GM19455 (cell line): ENCODE measurements around the gene PALLD.

Source experiments
- ATAC-seq: cut with Tn5 transposase; IDR thresholded peaks from one replicate; pipeline ENCODE4 v1.9.1; 2021; ENCODE audit not compliant: unreplicated experiment

PALLD gene

GRCh38 chr4:168585168-168586091 is 88.6 kb downstream of the PALLD start:
- ATAC-seq, result no peak

GRCh38 chr4:168586926-168587325 is 90.1 kb downstream of the PALLD start:
- no peak for ATAC-seq

- ATAC-seq, result no peak
Measured at GRCh38 chr4:168587411-168588125, 90.7 kb downstream of the PALLD start.

- ATAC-seq, result no peak
Measured at GRCh38 chr4:168588916-168589531, 92.2 kb downstream of the PALLD start.

- ATAC-seq, result no peak
Measured at GRCh38 chr4:168592676-168593075, 95.8 kb downstream of the PALLD start.

- no peak for ATAC-seq
Measured at GRCh38 chr4:168593399-168593798, 96.5 kb downstream of the PALLD start.

GRCh38 chr4:168594121-168594520 is 97.3 kb downstream of the PALLD start:
- no peak for ATAC-seq

GRCh38 chr4:168598191-168598590 is 101.3 kb downstream of the PALLD start:
- no peak for ATAC-seq

GRCh38 chr4:168600796-168601583 is 104.1 kb downstream of the PALLD start:
- no peak for ATAC-seq

- ATAC-seq, result no peak
Measured at GRCh38 chr4:168601899-168602298, 105.0 kb downstream of the PALLD start.

- ATAC-seq, result no peak
Measured at GRCh38 chr4:168604496-168605373, 107.9 kb downstream of the PALLD start.

- ATAC-seq, result no peak
Measured at GRCh38 chr4:168605411-168605810, 108.6 kb downstream of the PALLD start.

- no peak for ATAC-seq
Measured at GRCh38 chr4:168607215-168607614, 110.4 kb downstream of the PALLD start.

GRCh38 chr4:168608771-168609170 is 111.9 kb downstream of the PALLD start:
- ATAC-seq, result no peak

- no peak for ATAC-seq
Measured at GRCh38 chr4:168609369-168609768, 112.5 kb downstream of the PALLD start.

- ATAC-seq, result no peak
Measured at GRCh38 chr4:168610911-168611530, 114.2 kb downstream of the PALLD start.

GRCh38 chr4:168612450-168613135 is 115.7 kb downstream of the PALLD start:
- no peak for ATAC-seq

GRCh38 chr4:168613869-168614268 is 117.0 kb downstream of the PALLD start:
- ATAC-seq, result no peak
